MM.1S (cell line): Measurements from ENCODE around the gene AGBL1.

ENCODE experiments used
- CTCF ChIP-seq: fragments of 300-600 bp; sonication (generic); IDR thresholded peaks from 2 replicates; pipeline ENCODE4 v1.5.1; 2016; ENCODE audit warnings: antibody characterized with exemption, low read length, mixed read lengths
- EZH2 ChIP-seq: fragments of 300-600 bp; sonication (generic); optimal IDR thresholded peaks from 2 replicates; pipeline ENCODE3; 2017; ENCODE audit warnings: low read depth, mild to moderate bottlenecking, antibody characterized with exemption, low read length, mixed read lengths
- EZH2phosphoT487 ChIP-seq: fragments of 300-600 bp; sonication (generic); IDR thresholded peaks from 2 replicates; pipeline ENCODE4 v1.6.1; 2018; ENCODE audit warnings: antibody characterized with exemption, low read length

GRCh38 chr15:86973284-86973844, 893.7 kb downstream of the AGBL1 start:
- TF ChIP-seq CTCF (no peak), EZH2 (no peak), EZH2phosphoT487 (no peak)
